ENCODE results near the gene ZNF722. TPM values are rescaled to one million over a fixed set of nuclear protein-coding genes. Genes with fewer than 3 reads are reported as not detected.
"Not testable (repeated sequence)": the region's sequence is repeated elsewhere in the genome, so short reads cannot be mapped to it uniquely, and the experiment has no call there.

Gene ZNF722
- not detected in 2 replicates for total RNA-seq (2014; rRNA removed; shearing (Covaris generic))

GRCh38 chr7:63998549-63998948, at the start of gene ZNF722:
Gene ZNF722, plus strand, starts transcription at chr7:63998849. Its CDS starts 113 bp downstream, at chr7:63998962.
- no peak for DNase-seq (ENCODE audit: low spot score)

DNA sequence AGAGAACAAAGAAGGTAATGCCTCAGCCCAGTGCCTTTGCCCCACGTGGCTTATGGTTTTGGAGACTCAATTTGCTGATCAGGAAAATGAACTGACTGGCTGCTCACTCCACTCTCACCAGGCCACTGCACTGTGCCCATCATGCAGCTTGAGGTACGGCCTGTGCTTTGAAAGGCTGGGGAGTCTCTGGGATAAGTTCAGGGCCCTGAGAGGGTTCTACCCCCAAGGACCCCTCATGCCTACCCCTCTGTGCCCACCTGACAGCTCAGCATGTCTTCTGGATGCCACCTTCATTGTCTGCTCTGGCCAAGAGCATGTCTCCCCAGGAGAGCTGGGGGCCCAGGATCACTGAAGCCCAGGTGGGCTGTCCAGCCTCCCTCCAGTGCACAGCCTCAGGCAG, 45.5 kb upstream of the ZNF722 start:
- DNase-seq (ENCODE audit: low spot score), result no peak

- no peak for DNase-seq (ENCODE audit: low spot score)
These were observed 30.0 kb upstream of the ZNF722 start for GRCh38 chr7:63968629-63969028.

- DNase-seq (ENCODE audit: low spot score), result not testable (repeated sequence)
These were observed 16.8 kb downstream of the ZNF722 start for GRCh38 chr7:64015496-64015895.

DNA sequence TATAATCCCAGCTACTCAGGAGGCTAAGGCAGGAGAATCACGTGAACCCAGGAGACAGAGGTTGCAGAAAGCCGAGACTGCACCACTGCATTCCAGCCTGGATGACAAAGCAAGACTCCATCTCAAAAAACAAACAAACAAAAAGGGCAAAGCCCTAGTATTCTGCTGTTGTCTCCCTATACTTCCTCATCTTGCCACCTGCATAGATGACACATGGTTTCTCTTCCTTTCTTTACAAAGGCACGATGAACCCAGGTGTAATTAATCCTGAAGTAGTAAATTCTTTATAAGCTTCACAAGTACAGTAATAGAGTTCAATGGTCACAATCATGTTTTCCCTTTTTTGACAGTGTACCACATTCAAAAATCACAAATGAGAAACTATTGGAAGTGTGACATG, 36.7 kb downstream of the ZNF722 start:
- no peak for DNase-seq (ENCODE audit: low spot score)

- no peak for DNase-seq (ENCODE audit: low spot score)
These were observed 38.4 kb downstream of the ZNF722 start for GRCh38 chr7:64037095-64037494.

DNA sequence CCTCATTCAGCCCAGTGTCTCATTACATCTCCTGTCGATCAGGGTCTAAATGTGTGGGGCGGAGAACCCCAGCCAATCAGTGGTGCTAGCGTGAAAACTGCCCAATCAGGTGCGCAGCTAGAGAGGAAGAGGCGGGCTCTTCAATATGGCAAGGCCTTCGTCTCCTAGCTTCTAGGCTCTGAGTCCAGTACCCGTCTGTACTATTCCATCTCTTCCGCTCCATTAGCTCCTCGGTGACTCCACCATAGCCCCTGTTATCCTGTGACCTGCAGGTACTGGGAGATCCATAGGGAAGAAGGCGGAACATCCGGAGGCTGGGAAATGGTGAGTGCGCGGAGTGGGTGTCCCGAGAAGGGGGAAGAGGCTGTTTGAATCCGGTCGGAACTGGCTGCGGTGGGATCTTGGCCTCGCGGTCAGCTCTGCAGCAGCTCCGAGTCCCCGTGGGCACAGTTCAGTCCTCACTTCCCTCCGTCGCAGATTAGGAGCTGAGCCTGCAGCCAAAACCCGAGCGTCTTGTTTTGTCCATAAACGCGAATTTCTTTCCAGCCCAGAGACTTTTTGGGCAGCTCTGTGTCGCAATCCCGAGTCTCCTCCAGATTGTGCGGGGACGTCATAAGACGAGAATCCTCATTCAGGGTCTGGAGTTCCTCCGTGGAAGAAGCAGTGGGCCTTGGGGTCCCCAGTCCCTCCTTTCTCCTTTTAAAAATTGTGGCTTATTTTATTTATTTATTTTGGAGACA, 46.8 kb downstream of the ZNF722 start, which contains the start of gene ZNF727:
TSS of gene ZNF727 (plus strand) at position 134 of the 740 bp plus-strand sequence. CDS start at position 322, 188 bp downstream.
- DNase-seq (ENCODE audit: low spot score), result no peak

GRCh38 chr7:64046041-64046389, 47.4 kb downstream of the ZNF722 start:
- no peak for DNase-seq (ENCODE audit: low spot score)

Small RNAs within 50 kb of the gene (small RNA-seq; reads per million reads assigned to genes)
- not detected for gene AC092634.1
- not detected for gene AC092634.7
- gene VN1R36P, result not detected

Other genes with a start within 250 kb of the ZNF722 start
- not detected in 2 replicates for gene ZNF727, start 46.6 kb downstream of the ZNF722 start, total RNA-seq (2014; rRNA removed; shearing (Covaris generic))
- not detected in 2 replicates for gene ZNF735, start 208.4 kb downstream of the ZNF722 start, total RNA-seq (2014; rRNA removed; shearing (Covaris generic))
- gene ZNF679, start 229.6 kb downstream of the ZNF722 start, total RNA-seq (2014; rRNA removed; shearing (Covaris generic)), result not detected in 2 replicates

Data from HT-29 (cell line).